ENCODE data around the gene GZMA.

GZMA gene

DNA sequence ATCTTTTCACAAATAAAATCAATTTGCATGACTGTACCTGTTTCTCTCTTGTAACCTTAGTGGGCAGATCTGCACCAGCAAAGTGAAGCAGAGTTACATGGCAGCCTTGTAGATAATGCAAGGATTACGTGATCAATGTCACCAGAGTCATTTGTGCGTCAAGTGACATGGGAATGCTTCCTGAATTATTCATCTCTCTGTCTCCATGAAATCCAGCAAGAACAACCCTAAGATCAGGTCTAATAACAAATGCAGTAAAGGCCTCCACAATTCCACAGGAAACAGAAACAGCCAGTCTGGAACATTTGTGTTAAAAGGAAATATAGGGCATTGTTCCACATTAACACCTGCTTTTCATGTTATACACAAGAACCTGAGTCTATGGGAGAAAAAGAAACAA, 7.8 kb downstream of the GZMA start:
- no peak for DNase-seq

DNA sequence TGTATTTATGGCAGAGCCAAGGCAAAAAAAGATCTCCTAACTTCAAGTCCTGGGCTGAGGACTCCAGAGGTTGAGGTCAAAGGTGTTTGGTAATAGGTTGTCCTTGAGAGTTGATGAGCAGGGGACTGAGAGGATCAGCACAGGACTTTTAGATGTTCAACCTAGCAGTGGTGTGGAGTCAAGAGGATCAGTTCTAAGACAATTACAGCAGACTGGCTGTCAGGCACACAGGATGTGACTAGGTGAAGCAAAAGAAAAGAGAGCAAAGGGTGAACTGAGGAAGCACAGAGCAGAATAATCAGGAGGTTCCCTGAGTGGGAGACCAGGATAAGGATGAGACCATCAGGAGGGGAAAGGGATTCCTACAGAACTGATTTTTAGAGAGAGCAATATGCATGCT, 10.9 kb downstream of the GZMA start:
- DNase-seq: no peak

DNA sequence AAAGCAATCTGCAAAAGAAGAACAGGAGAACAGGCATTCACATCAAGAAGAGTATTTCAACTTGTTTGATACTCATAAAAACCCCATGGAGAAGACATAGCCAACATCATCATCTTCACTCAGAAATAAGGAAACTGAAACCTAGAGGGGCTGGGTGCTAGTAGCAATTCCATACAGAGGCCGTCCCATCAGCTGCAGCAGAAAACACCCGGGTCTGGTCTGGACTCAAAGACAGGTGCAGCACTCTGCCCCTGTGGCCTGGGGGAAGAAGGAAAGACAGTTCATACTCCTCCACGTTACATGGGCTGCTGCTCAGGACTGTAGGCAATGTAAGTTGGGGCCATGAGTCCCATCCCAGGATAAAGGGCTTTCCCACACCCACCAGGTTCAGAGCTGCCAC, 11.6 kb downstream of the GZMA start:
- DNase-seq: no peak

DNA sequence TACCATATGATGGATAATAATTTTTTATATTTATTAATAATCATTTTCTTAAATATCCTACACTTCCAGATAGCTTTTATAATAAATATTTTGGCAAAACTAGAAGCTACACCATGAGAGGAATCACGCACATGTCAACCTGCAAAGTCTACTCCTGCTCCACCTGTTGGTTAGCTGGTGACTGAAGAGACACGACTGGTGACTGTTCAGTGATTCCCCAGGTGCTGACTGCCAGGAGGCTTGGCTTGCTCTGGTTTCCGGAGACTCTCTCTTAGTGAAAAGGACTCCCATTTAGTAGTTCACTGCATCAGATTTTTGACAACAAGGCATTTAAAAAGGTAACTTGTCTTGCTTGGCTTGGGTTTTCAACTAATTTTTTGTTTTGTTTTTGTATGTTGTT, 20.9 kb downstream of the GZMA start:
- no peak for DNase-seq

DNA sequence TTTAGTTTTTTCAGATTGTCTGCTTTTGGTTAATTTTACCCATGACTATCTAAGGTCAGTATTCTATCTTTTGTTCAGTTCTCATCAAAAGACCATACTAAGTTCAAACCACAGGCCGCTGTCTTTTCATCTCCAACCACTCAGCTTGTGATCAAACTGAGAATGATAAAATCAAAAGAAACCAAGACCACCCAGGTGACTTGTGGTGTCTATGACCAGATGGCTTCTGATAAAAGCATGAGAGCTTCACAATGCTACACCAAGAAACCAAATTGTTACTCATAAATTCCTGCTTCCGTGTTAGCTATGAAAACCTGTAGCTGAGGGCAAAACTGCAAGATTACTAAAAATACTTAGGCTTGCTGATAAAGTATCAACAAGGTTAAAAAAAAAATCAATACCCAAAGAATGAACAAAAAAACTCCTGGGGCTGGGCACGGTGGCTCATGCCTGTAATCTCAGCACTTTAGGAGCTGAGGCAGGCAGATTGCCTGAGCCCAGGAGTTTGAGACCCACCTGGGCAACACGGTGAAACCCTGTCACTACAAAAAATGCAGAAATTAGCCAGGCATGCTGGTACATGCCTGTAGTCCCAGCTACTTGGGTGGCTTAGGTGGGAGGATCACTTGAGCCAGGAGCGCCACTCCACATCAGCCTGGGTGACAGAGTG, 31.7 kb downstream of the GZMA start:
- DNase-seq: peak in 1 of 2 experiments; percentile 37

DNA sequence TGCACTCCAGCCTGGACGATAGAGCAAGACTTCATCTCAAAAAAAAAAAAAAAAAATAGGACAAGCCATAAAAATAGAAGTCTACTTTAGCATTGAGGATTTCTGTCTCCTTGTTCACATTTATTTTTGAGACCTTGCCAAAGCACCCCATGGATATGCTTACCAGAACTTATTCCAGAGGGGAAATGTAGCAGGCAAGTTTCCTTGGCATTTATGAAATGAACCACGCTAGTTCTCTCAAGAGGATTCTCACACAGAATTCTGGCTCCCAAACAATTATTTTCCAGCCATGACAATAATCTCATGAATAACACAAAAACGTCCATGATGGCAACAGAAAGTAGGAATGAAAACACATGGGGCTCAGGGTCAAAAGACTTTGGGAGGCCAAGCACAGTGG, 34.1 kb downstream of the GZMA start:
- no peak for DNase-seq

DNA sequence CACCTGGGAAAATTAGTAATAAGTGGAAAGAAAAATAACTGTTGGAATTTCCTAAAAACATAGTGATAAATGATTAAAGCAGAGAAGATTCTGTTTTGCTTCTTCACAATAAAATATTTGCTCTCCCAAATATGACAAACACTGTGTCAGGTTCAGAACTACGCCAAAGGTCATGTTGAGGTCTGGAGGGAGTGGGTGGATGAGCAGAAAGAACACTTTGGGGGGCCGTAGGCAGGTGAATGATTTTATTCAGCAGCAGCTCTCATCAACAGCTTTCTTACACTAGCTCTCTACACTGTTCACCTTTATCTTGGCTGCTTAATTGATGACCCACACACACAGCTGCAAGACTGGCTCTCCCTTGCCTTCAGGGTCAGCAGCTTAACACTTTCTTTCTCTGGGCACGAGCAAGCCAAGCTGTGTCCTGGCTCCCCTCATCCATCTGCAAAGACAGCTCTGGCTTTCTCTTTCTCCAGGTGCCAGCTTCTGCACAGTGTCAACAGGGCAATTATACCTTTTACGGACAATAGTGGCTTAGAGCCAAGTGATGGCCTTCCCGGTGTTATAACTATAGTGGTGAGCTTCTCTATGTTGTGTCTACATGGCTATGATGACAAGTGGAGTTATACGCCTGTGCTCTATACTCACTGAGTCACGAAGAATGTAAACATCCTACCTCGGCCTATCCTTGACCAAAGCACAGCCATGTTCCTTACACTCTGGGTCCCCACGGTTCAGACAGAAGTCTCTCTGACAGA, 38.6 kb downstream of the GZMA start:
- no peak for DNase-seq

DNA sequence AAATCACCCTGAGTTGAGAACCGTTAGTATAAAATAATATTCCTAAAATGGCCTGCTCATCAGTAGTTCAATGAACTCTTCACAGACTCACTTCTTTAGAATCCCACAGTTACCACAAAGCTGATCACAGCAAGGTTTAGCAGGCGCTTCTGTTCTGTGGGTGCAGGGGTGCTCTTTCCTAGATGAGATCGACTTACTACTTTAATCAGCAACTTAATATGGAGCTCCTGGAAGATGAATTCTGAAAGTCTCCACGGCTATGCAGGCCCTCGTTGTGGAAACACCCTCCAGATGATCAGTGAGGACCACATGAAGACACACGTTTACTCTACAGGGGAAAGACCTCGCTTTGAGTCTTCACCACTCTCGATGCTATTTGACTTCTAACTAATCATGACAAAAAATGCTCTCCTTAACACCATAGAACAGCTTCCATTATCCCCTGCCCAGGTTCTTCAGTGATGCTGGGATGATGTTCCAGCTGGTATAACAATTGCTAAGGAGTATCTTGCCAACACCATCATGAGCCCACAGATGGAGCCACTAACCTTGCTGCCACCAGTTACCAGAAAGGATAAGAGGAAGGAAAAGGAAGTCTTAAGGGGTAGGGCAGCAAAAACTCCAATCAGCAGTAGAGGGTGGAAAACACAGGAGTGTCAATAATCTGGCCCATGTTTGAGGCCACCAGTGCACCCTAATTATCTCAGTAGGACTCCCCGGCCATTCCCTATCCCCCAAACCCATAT, 39.7 kb downstream of the GZMA start:
- peak; percentile 32 to 46 for DNase-seq

DNA sequence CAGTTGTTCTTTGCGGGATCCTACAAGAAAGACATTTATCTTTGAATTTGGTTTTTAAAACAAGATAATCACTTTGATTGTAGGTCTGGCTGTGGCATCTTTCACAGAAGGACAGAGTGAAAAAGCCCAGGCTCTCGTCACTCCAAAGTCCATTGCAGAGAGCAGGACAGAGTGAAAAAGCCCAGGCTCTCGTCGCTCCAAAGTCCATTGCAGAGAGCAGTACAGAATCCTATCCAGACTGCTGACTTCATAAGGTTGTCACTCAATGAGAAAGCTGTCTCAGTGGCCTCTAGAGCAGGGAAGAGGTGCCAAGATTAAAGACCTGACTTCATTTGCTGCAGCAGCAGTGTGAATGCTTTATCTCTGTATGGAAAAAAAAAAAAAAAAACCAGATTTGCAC, 41.2 kb downstream of the GZMA start:
- no peak for DNase-seq

DNA sequence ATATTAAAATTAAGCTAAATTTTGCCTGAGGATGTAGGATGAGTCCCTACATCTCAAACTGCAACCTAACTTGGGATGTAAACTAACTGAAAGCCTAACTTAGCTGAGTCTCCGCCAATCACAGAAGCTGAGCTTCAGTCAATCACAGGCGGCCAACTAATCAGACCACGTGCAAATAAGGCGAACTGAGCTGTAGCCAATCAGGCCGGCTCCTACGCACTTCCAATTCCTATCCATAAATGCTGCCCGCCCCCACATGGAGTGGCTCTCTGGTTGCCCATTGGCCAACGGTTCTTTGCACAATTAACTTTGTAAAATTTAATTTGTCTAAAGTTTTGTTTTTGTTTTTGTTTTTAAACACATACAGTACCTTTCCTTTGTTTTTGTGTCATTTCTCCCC, 43.6 kb downstream of the GZMA start:
- no peak for DNase-seq

DNA sequence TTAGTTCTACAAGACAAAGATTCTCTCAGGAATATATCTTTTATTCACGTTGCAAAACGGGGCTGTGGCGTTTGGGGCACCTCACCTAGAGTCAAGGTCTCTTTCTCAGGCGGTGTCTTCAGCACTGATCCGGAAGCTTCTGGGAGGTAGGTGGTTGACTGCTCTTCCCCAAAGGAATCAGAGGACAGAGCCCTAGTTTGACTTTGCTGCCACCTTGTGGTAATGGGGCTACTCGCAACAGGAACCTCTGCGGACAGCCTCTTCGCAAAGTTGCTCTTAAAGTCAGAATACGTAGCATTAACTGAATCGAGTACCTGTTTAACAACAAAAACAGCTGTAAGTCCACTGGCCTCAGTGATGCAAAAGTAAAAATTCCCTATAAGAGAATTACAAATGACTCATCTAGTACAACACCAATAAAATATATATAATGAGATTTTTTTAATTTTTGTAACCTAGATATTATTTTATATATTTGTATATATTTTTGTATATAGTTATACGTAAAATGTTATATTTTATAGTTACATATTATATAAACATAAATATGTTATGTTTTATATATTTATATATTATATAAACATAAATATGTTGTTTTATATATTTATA, 44.2 kb downstream of the GZMA start:
- DNase-seq: peak; percentile 89

DNA sequence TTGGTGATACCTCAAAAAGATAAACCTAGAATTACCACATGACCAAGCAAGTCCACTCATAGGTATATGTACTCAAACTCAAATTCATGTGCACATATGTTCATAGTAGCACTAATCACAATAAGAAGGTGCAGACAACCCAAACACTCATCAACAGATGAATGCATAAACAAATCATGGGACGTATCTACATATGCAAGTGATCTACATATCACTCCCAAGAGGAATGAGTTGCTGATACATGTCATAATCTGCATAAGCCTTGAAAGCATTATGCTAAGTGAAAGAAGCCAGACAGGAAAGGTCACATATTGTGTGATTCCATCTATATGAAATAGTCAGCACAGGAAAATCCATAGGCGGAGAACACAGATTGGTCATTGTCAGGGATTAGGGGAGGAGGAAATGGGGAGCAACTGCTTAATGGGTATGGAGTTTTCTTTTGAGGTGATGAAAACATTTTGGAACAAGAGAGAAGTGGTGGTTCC, 46.9 kb downstream of the GZMA start:
- no peak for DNase-seq

DNA sequence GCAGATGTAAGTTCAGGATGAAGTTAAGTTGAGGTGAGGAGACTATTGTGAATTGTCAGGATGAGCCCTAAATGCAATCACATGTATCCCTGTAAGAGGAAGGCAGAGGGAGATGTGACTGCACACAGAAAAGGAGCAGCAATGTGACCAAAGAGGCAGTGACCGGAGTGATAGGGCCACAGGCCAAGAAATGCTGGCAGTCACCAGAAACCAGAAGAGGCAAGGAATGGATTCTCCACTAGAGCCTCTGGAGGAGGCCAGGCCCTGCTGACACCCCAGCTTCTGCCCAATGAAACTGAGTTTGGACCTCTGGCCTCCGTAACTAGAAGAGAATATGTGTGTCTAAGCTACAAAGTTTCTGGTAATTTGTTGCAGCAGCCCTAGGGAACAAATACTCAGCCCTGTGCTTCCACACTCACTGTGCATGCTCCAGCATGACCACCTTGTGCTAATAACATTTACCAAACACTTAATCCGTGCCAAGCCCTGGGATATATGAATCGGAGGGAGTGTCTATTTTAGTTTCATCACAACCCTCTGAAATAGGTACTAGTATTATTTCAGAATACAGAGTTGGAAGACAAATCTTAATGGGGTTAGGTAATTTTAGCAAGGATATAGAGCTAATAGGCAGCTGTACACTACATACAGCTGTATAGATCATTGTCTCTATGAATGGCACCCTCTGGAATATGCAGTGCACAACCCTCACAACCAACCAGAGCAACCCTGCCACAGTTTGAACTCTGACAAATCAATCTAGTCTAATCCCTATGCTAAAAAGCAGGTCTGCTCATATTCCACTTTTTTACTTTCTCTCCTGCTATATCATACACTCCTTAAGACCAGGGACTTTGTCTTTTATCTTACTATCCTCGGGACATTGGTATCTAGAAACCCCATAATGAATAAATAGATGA, 49.7 kb downstream of the GZMA start:
- DNase-seq: no peak

DNA sequence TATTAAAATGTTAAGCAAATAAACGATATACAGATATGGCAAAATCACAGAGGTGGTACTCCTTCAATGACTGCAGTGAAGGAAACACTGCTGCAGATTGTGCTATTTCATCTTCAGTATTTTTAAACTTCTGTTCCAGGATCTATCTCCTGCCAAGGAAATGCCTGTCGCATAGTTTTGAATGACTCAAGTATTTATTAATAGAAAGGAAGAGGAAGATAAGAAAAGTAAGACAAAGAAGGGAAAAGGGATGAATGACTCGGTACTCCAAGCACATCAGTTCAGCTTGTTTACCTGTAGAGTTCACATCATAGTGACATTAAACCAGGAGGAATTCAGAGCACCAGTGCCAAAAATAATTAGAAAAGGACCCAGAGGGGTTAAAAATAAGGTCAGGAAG, 52.4 kb downstream of the GZMA start:
- no peak for DNase-seq
